ENCODE measurements around the gene IFI30.
A peak's percentile ranks its signal among the peaks of the same experiment; 100 is the strongest.
"Not testable (repeated sequence)": the region's sequence is repeated elsewhere in the genome, so short reads cannot be mapped to it uniquely, and the experiment has no call there.

The IFI30 gene

GRCh38 chr19:18152817-18153555 is 20.6 kb upstream of the IFI30 start, which contains the start of gene PIK3R2:
PIK3R2 (plus strand) TSS chr19:18153163; CDS start chr19:18155880, 2,717 bp downstream.
- peak; percentile 93 for DNase-seq

DNA sequence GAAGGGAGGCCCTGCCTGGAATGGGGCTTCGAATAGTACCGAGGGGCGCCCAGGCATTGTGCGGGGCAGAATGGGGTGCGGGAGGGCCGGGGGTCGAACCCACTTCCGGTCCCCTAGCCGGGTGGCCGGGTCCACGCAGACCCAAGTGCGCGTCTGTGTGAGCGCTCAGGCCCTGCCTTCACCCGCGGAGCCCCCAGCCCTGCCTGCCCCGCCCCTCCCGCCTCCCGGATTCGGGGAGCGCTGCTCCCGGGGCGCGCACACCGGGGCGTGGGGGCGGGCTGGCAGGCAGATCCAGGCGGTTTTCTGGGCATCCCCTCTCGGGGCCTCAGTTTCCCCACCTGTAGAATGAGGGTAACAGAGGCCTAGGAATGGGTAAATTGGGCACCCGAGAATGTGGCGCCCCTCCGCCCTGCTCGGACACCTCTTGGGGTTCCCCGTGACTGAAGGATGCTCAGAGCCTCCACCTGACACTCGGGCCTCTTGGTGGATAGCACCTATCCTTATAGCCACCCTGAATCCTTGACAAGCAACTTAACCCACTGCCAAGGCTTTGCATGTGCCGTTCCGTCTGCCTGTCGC is 20.0 kb upstream of the IFI30 start:
- DNase-seq, result no peak

GRCh38 chr19:18155095-18156087 is 18.2 kb upstream of the IFI30 start:
- DNase-seq, result no peak

GRCh38 chr19:18156268-18156667 is 17.3 kb upstream of the IFI30 start:
- no peak for DNase-seq

DNA sequence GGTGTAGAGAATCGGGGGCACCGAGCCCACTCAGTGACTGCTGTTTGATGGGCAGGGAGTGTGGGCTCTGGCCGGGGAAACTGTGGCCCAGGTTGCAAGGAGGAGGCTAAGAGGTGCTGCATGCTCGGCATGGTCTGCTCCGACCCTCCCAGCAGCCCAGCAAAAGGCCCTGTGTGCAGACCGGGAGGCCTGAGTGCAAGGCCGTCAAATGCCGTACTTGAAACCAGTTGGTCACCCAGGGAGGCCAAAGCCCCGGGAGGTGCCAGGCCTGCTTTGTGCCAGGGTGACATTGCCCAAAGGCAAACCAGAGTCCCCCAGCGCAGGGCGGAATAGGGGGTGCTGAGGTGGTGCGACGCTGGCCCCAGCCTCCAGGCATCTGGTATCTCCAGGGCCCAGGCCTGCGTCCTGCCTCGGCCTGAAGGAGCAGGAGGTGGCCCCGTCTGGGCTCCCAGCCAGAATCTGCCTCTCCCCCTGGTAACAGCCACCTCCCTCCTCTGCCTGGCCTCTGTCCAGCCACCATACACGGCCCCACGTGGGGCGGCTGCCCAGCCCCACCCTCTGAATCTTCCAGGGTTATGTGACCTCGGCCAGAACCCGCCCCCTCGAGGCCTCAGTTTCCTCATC is 16.7 kb upstream of the IFI30 start:
- DNase-seq, result peak; percentile 91

DNA sequence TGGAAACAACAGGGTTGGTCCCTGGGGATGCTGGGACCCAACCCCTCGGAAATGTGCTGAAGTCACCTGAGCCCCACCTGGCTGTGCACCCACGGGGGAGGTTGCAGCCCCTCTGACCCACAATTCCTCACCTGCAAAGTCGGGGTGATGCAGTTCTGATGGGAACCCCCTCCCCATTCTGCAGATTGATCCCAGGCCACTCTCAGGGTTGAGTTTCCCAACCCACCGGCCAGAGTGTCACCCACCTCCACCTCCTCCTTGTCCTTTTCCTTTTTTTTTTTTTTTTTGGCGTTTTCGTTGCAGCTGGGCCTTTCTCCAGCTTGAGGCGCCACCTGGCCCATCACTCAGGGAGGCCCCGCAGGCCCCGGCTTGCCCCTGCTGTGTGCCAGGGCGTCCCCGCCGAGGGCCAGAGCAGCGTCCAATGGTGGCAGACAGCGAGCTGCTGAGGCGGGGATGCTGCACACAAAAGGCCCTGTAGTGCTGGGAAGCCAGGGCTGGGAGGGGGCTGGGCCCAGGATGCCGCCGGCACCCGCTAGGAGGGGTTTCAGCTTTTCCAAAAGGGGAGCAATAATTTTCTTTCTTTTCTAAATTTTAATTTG is 16.0 kb upstream of the IFI30 start:
- peak; percentile 67 for DNase-seq

DNA sequence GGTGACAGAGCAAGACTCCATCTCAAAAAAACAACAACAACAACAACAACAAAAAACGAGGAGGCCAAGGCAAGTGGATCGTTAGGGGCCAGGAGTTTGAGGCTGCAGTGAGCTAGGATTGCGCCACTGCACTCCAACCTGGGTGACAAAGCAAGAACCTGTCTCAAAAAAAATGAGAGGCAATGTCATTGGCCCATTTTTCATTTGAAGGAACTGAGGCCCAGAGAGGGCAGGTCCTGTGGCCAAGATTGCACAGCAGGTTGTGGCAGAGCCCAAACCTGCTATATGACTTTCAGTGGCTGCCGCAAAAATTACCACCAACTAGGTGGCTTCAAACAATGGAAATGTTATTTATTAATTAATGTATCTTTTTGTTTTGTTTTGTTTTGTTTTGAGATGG is 15.1 kb upstream of the IFI30 start:
- no peak for DNase-seq

GRCh38 chr19:18159059-18159616 is 14.5 kb upstream of the IFI30 start:
- not testable (repeated sequence) for DNase-seq

- no peak for DNase-seq
These were observed 13.8 kb upstream of the IFI30 start for GRCh38 chr19:18159810-18160209.

- DNase-seq, result no peak
These were observed 13.1 kb upstream of the IFI30 start for GRCh38 chr19:18160493-18160970.

DNA sequence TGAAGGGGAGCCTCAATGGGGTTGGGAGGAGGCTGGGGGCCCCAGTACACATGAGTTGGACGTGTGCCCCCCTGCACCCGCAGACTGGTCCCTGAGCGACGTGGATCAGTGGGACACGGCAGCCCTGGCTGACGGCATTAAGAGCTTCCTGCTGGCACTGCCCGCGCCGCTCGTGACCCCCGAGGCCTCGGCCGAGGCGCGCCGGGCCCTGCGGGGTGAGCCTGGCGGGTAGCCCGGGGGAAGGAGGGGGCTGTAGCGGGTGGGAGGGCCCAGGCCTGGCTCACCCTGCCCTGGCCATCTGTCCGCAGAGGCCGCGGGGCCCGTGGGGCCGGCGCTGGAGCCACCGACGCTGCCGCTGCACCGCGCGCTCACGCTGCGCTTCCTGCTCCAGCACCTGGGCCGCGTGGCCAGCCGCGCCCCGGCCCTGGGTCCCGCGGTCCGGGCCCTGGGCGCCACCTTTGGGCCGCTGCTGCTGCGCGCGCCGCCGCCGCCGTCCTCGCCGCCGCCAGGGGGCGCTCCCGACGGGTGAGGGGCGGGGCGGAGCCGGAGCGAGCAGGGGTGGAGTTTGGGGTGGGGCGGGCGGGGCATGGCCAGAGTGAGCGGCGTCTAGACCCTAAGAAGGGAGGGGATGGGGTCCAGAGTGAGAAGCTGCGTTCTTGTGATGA is 12.5 kb upstream of the IFI30 start:
- no peak for DNase-seq

DNA sequence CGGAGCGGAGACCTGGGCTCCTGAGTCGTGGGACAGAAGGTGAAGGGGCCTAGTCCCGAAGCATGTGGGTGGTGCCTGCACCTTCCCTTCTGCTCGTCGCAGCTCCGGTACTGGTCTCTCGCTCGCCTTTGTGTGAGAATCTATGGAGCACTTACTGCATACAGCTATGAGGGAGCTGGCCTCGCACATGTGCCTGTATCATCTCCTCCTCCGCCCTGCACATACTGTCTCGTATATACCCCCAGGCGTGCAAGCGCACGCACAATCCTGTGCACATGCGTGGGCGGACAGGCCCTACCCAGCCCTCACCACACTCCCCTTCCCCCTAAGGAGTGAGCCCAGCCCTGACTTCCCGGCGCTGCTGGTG is 12.0 kb upstream of the IFI30 start:
- DNase-seq, result no peak

- DNase-seq, result no peak
These were observed 9.5 kb upstream of the IFI30 start for GRCh38 chr19:18164072-18164471.

GRCh38 chr19:18165794-18166544 is 7.6 kb upstream of the IFI30 start:
- DNase-seq, result no peak

GRCh38 chr19:18167011-18167410 is 6.6 kb upstream of the IFI30 start:
- no peak for DNase-seq

- no peak for DNase-seq
These were observed 5.5 kb upstream of the IFI30 start for GRCh38 chr19:18167975-18168645.

- no peak for DNase-seq
These were observed 4.8 kb upstream of the IFI30 start for GRCh38 chr19:18168673-18169381.

DNA sequence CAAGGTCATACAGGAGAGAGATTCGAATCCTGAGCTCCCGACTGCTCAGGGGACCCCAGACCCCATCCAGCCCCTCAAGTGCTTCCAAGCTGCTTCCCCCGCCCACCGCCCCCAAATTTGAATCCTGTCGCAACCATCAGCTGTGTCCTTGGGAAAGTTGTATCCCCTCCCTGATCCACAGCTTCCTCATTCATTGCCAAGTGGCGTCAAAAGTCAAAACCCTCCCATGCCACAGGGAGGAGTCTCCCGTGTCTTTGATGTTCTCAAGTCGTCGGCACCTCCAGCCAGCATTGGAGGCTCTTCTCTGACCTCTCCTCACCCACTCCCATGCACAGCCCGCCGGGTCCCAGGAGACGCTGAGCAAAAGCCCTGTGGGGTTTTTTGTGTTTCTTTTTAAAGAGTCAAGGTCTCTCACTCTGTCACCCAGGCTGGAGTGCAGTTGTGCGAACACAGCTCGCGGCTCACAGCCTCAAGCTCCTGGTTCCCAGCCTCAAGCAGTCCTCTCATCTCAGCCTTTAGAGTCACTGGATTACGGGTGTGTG is 2.8 kb upstream of the IFI30 start:
- no peak for DNase-seq

Measured in NCI-H524 treated with DMSO at 0.1 percent for 48 hours (cell line).